KMS-11 (cell line): ENCODE results near the gene NRAP.

Experiments used
- H2AFZ ChIP-seq: fragments of 200-600 bp; sonication (generic); 2 replicates; pipeline ENCODE4 v1.6.1; 2016; ENCODE audit warnings: antibody characterized with exemption, mixed run types, low read depth
- H3K27ac ChIP-seq: fragments of 200-600 bp; sonication (generic); 2 replicates; pipeline ENCODE4 v1.6.1; 2016; ENCODE audit warnings: mild to moderate bottlenecking, mixed run types
- H3K27me3 ChIP-seq: fragments of 200-600 bp; sonication (generic); 2 replicates; pipeline ENCODE4 v1.6.1; 2017; ENCODE audit warnings: mild to moderate bottlenecking, low read depth, mixed run types, moderate library complexity; ENCODE audit not compliant: insufficient read depth
- H3K36me3 ChIP-seq: fragments of 200-600 bp; sonication (generic); 2 replicates; pipeline ENCODE4 v1.6.1; 2017; ENCODE audit warnings: mild to moderate bottlenecking, mixed run types; ENCODE audit not compliant: insufficient read depth
- H3K4me1 ChIP-seq: fragments of 200-600 bp; sonication (generic); 2 replicates; pipeline ENCODE4 v1.6.1; 2016; ENCODE audit warnings: mild to moderate bottlenecking, low read depth, mixed run types; ENCODE audit not compliant: poor library complexity, severe bottlenecking
- H3K4me2 ChIP-seq: fragments of 200-600 bp; sonication (generic); 2 replicates; pipeline ENCODE4 v1.7.0; 2016; ENCODE audit warnings: mild to moderate bottlenecking, mixed run types
- H3K4me3 ChIP-seq: fragments of 200-600 bp; sonication (generic); IDR thresholded peaks from 2 replicates; pipeline ENCODE4 v1.6.1; 2017; ENCODE audit warnings: low read depth, low read length, mixed read lengths; ENCODE audit not compliant: insufficient read depth
- H3K79me2 ChIP-seq: fragments of 200-600 bp; sonication (generic); 2 replicates; pipeline ENCODE4 v1.6.1; 2016; ENCODE audit warnings: low read depth, mixed run types; ENCODE audit not compliant: insufficient read depth
- H3K9ac ChIP-seq: fragments of 200-600 bp; sonication (generic); 2 replicates; pipeline ENCODE4 v1.6.1; 2016; ENCODE audit warnings: mild to moderate bottlenecking, mixed run types
- H4K20me1 ChIP-seq: fragments of 200-600 bp; sonication (generic); 2 replicates; pipeline ENCODE4 v1.6.1; 2016; ENCODE audit warnings: mild to moderate bottlenecking, mixed run types; ENCODE audit not compliant: insufficient read depth
- TF ChIP-seq, protein P1 (sequence below): fragments of 200-600 bp; sonication (generic); conservative IDR thresholded peaks from 2 replicates; pipeline ENCODE4 v1.6.1; 2017; ENCODE audit warnings: low read depth, mild to moderate bottlenecking, antibody characterized with exemption, low read length, moderate library complexity, mixed read lengths

Gene NRAP

GRCh38 chr10:113681533-113682470, 18.0 kb upstream of the NRAP start:
- no peak overlapping the region for H2AFZ ChIP-seq
- H3K27me3 ChIP-seq = no peaks in the 10 kb centered on the region
- H3K4me3 ChIP-seq = no peak overlapping the region
- no peak overlapping the region for H3K9ac ChIP-seq
- no peaks in the 10 kb centered on the region for H4K20me1 ChIP-seq
- peak overlapping the region; percentile 91 for H3K4me2 ChIP-seq
- H3K27ac ChIP-seq = peak overlapping the region; percentile 27; the same call in 1 of the 2 replicates
- peaks cover 42% of the 10 kb centered on the region for H3K79me2 ChIP-seq
- TF ChIP-seq, protein P1, sequence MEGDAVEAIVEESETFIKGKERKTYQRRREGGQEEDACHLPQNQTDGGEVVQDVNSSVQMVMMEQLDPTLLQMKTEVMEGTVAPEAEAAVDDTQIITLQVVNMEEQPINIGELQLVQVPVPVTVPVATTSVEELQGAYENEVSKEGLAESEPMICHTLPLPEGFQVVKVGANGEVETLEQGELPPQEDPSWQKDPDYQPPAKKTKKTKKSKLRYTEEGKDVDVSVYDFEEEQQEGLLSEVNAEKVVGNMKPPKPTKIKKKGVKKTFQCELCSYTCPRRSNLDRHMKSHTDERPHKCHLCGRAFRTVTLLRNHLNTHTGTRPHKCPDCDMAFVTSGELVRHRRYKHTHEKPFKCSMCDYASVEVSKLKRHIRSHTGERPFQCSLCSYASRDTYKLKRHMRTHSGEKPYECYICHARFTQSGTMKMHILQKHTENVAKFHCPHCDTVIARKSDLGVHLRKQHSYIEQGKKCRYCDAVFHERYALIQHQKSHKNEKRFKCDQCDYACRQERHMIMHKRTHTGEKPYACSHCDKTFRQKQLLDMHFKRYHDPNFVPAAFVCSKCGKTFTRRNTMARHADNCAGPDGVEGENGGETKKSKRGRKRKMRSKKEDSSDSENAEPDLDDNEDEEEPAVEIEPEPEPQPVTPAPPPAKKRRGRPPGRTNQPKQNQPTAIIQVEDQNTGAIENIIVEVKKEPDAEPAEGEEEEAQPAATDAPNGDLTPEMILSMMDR = no peak
- peaks cover 26% of the 10 kb centered on the region for H3K4me1 ChIP-seq
- H3K36me3 ChIP-seq = no peaks in the 10 kb centered on the region

GRCh38 chr10:113680190-113681111, 16.6 kb upstream of the NRAP start:
- peak overlapping the region; percentile 48 for H3K4me3 ChIP-seq
- H3K27ac ChIP-seq = peak overlapping the region; percentile 83
- no peaks in the 10 kb centered on the region for H3K27me3 ChIP-seq
- H3K9ac ChIP-seq = peak overlapping the region; percentile 93
- peaks cover 26% of the 10 kb centered on the region for H3K4me1 ChIP-seq
- H3K4me2 ChIP-seq = peak overlapping the region; percentile 91
- no peaks in the 10 kb centered on the region for H4K20me1 ChIP-seq
- TF ChIP-seq, protein P1 = no peak
- H3K36me3 ChIP-seq = no peaks in the 10 kb centered on the region
- H2AFZ ChIP-seq = peak overlapping the region; percentile 100
- peaks cover 28% of the 10 kb centered on the region; the same call in 1 of the 2 replicates for H3K79me2 ChIP-seq

DNA sequence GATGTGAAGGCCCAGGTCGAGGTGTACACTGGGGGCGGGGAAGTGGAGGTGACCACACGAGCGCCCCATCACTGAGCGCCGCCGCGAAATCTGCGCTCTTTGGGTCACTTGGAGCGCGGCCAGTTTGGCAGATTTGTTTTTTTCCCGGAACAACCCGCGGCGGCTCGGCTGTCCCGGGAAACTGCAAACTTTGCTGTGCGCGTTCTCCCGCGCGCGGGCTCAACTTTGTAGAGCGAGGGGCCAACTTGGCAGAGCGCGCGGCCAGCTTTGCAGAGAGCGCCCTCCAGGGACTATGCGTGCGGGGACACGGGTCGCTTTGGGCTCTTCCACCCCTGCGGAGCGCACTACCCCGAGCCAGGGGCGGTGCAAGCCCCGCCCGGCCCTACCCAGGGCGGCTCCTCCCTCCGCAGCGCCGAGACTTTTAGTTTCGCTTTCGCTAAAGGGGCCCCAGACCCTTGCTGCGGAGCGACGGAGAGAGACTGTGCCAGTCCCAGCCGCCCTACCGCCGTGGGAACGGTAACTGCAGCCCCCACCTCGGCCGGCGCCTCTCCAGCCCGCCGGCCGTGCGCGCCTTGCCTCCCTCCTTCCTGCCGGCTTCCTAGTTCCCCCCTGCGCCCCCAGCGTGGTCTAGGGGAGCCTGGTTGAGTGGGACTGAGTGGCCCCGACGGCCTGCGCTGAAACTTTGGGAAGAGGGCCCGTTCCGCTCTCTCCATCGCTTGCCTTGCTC, 15.8 kb upstream of the NRAP start, which contains the start of gene CASP7:
Gene CASP7, plus strand, starts transcription at position 450 of the 727 bp plus-strand sequence. CDS start 17,582 bp downstream, outside the sequence.
- H3K36me3 ChIP-seq = no peaks in the 10 kb centered on the region
- peaks cover 22% of the 10 kb centered on the region; the same call in 1 of the 2 replicates for H3K79me2 ChIP-seq
- H3K4me2 ChIP-seq = peak within 1 kb of the TSS; percentile 91
- H4K20me1 ChIP-seq = no peaks in the 10 kb centered on the region
- H2AFZ ChIP-seq = peak within 1 kb of the TSS; percentile 100
- TF ChIP-seq, protein P1 = peak; percentile 28; the same call in 1 of the 2 replicates
- H3K4me3 ChIP-seq = peak within 1 kb of the TSS; percentile 48
- peaks cover 26% of the 10 kb centered on the region for H3K4me1 ChIP-seq
- no peaks in the 10 kb centered on the region for H3K27me3 ChIP-seq
- peak within 1 kb of the TSS; percentile 93 for H3K9ac ChIP-seq
- H3K27ac ChIP-seq = peak within 1 kb of the TSS; percentile 83
